Gastroesophageal sphincter (tissue), 4 donors: Measurements from ENCODE around the gene CNTNAP2. TPM values are rescaled to one million over a fixed set of nuclear protein-coding genes. Genes with fewer than 3 reads are reported as not detected.

ENCODE experiments used
- ATAC-seq: fragments of 150-250 bp; one replicate; pipeline ENCODE4 v1.9.1; 2016; ENCODE audit warnings: mild to moderate bottlenecking, moderate library complexity
- H3K27ac ChIP-seq, 4 donors: fragments of 200-600 bp; sonication (generic) in 3 of 4; 1 replicate in 3 of 4; 2 replicates in 1 of 4; pipeline ENCODE4 v1.5.1; 2016 to 2019
- H3K27me3 ChIP-seq: fragments of 200-600 bp; sonication (generic); one replicate; pipeline ENCODE4 v1.5.1; 2019
- H3K36me3 ChIP-seq, 2 donors: fragments of 200-600 bp; sonication (generic); one replicate each; pipeline ENCODE4 v1.5.1; 2019; ENCODE audit warnings: control low read depth in 1 of 2
- H3K4me1 ChIP-seq, 3 donors: fragments of 200-600 bp; sonication (generic); 1 replicate in 2 of 3; 2 replicates in 1 of 3; pipeline ENCODE4 v1.5.1; 2016 to 2019; ENCODE audit warnings: control low read depth in 2 of 3
- H3K4me3 ChIP-seq, 2 donors: fragments of 200-600 bp; sonication (generic); one replicate each; pipeline ENCODE4 v1.5.1; 2019; ENCODE audit warnings: mild to moderate bottlenecking in 1 of 2, moderate library complexity in 1 of 2
- H3K9me3 ChIP-seq, 3 donors: fragments of 200-600 bp; sonication (generic); one replicate each; pipeline ENCODE4 v1.5.1; 2017 to 2019; ENCODE audit warnings: control low read depth in 2 of 3
- CTCF ChIP-seq, 4 experiments: fragments of 200-600 bp in 2 of 4; fragments of 450-650 bp in 2 of 4; sonication (generic) in 1 of 4; IDR thresholded peaks; one replicate each; pipeline ENCODE4 v1.5.1; 2017 to 2019; ENCODE audit warnings: antibody characterized with exemption in 4 of 4, mild to moderate bottlenecking in 2 of 4, moderate library complexity in 2 of 4
- EP300 ChIP-seq: sonication (generic); formaldehyde crosslinking; IDR thresholded peaks from one replicate; pipeline ENCODE4 v1.6.1; 2017; ENCODE audit warnings: antibody characterized with exemption, mild to moderate bottlenecking
- POLR2A ChIP-seq, 2 donors: fragments of 450-650 bp; IDR thresholded peaks; one replicate each; pipeline ENCODE4 v1.6.1; 2017; ENCODE audit warnings: antibody characterized with exemption in 2 of 2, mild to moderate bottlenecking in 2 of 2, moderate library complexity in 1 of 2
- POLR2AphosphoS5 ChIP-seq: sonication (generic); formaldehyde crosslinking; IDR thresholded peaks from one replicate; pipeline ENCODE4 v1.6.1; 2017; ENCODE audit warnings: antibody characterized with exemption
- WGBS, 2 donors: methylation state at CpG; one replicate each; pipeline ENCODE4 v1.1.5; 2018; ENCODE audit warnings: low coverage in 1 of 2; 5-methylcytosine and 5-hydroxymethylcytosine counted together
- total RNA-seq, 4 donors: library from RNA; depleted of rRNA; stranded (reverse); fragments of >200 nt; gene quantifications; one replicate each; pipeline ENCODE4 v1.1.0, GENCODE V29; 2016

Gene CNTNAP2
- total RNA-seq, 4 donors from 2014 or later: 1.5 to 8.9 (median 3.2) TPM

GRCh38 chr7:146698995-146699610 is 582.5 kb downstream of the CNTNAP2 start:
- no peak for ATAC-seq
- no peak overlapping the region for H3K27ac ChIP-seq
- no peaks in the 10 kb centered on the region for H3K36me3 ChIP-seq
- no peaks in the 10 kb centered on the region for H3K4me1 ChIP-seq
- H3K27me3 ChIP-seq: no peaks in the 10 kb centered on the region
- TF ChIP-seq POLR2AphosphoS5: no peak
- no peak for TF ChIP-seq CTCF (IDR thresholded peaks at IDR 0.05)
- TF ChIP-seq EP300: no peak
- no peak for TF ChIP-seq POLR2A (IDR thresholded peaks at IDR 0.05)
- no peaks in the 10 kb centered on the region for H3K9me3 ChIP-seq
- H3K4me3 ChIP-seq: no peak overlapping the region
- 86 to 92% methylated on average over 1 of the region's 1 CpG for WGBS, 2 donors

GRCh38 chr7:146700015-146700560 is 583.5 kb downstream of the CNTNAP2 start:
- H3K9me3 ChIP-seq: no peaks in the 10 kb centered on the region
- no peaks in the 10 kb centered on the region for H3K36me3 ChIP-seq
- H3K4me3 ChIP-seq: no peak overlapping the region
- no peaks in the 10 kb centered on the region for H3K4me1 ChIP-seq
- no peak for ATAC-seq
- TF ChIP-seq POLR2AphosphoS5: no peak
- no peak for TF ChIP-seq EP300
- TF ChIP-seq CTCF (IDR thresholded peaks at IDR 0.05): no peak
- no peak for TF ChIP-seq POLR2A (IDR thresholded peaks at IDR 0.05)
- H3K27ac ChIP-seq: no peak overlapping the region
- WGBS, 2 donors: 88 to 91% methylated on average over 1 of the region's 1 CpG
- no peaks in the 10 kb centered on the region for H3K27me3 ChIP-seq

- 23 to 53% methylated on average over 3 of the region's 3 CpGs for WGBS, 2 donors
- Histone ChIP-seq H3K27ac (no peak overlapping the region), H3K9me3 (no peaks in the 10 kb centered on the region), H3K4me3 (no peak overlapping the region), H3K4me1 (no peaks in the 10 kb centered on the region), H3K27me3 (no peaks in the 10 kb centered on the region), H3K36me3 (no peaks in the 10 kb centered on the region)
- no peak for TF ChIP-seq CTCF (IDR thresholded peaks at IDR 0.05)
- TF ChIP-seq POLR2AphosphoS5: no peak
- no peak for TF ChIP-seq EP300
- TF ChIP-seq POLR2A (IDR thresholded peaks at IDR 0.05): no peak
- ATAC-seq: no peak
These were observed 584.6 kb downstream of the CNTNAP2 start for GRCh38 chr7:146701166-146701565.

- H3K27me3 ChIP-seq: no peaks in the 10 kb centered on the region
- H3K4me1 ChIP-seq: no peaks in the 10 kb centered on the region
- 58 to 71% methylated on average over 1 of the region's 1 CpG for WGBS, 2 donors
- no peaks in the 10 kb centered on the region for H3K9me3 ChIP-seq
- no peak for ATAC-seq
- no peak overlapping the region for H3K4me3 ChIP-seq
- no peak overlapping the region for H3K27ac ChIP-seq
- TF ChIP-seq CTCF (IDR thresholded peaks at IDR 0.05) (no peak), POLR2AphosphoS5 (no peak), POLR2A (IDR thresholded peaks at IDR 0.05) (no peak), EP300 (no peak)
- no peaks in the 10 kb centered on the region for H3K36me3 ChIP-seq
These were observed 586.3 kb downstream of the CNTNAP2 start for GRCh38 chr7:146702898-146703297.

- H3K4me3 ChIP-seq: no peak overlapping the region
- H3K27ac ChIP-seq: no peak overlapping the region
- H3K36me3 ChIP-seq: no peaks in the 10 kb centered on the region
- ATAC-seq: no peak
- no peaks in the 10 kb centered on the region for H3K4me1 ChIP-seq
- TF ChIP-seq EP300 (no peak), POLR2AphosphoS5 (no peak), CTCF (IDR thresholded peaks at IDR 0.05) (no peak), POLR2A (IDR thresholded peaks at IDR 0.05) (no peak)
- no peaks in the 10 kb centered on the region for H3K9me3 ChIP-seq
- 71 to 83% methylated on average over 1 to 4 of the region's 4 CpGs for WGBS, 2 donors
- no peaks in the 10 kb centered on the region for H3K27me3 ChIP-seq
These were observed 592.9 kb downstream of the CNTNAP2 start for GRCh38 chr7:146709451-146710027.
